Activated CD4-positive, alpha-beta T cell treated with anti-CD3 and anti-CD28 coated beads for 4 hours (primary cell): ENCODE data around the gene KRTAP13-3.

ENCODE experiments used
- DNase-seq, 2 donors: peaks; one replicate each; pipeline ENCODE4 v3.0.0-alpha.2; 2020

Gene KRTAP13-3, protein sequence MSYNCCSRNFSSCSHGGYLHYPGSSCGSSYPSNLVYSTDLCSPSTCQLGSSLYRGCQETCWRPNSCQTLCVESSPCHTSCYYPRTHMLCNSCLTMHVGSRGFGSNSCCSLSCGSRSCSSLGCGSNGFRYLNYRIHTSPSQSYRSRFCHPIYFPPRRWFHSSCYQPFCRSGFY

DNA sequence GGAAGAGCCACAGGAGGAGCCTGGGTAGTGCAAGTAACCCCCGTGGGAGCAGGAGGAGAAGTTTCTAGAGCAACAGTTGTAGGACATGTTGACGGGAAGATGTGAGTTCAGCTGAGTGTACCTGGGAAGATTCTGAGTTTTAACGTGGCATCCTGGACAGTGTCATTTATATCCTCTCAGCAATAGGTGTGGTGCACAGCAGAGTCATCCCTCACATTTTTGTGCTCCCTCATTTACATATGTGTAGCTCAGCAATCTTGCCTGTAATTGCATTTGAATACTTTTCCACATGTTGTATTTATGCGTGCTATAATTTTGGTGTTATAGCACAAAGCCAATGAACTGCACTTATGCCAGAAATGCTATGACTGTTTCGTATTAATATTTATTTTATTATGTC lies at the start of gene KRTAP13-3:
KRTAP13-3 (minus strand) TSS at position 101 of the 400 bp plus-strand sequence; CDS start at position 87, 14 bp downstream.
- no peak for DNase-seq

DNA sequence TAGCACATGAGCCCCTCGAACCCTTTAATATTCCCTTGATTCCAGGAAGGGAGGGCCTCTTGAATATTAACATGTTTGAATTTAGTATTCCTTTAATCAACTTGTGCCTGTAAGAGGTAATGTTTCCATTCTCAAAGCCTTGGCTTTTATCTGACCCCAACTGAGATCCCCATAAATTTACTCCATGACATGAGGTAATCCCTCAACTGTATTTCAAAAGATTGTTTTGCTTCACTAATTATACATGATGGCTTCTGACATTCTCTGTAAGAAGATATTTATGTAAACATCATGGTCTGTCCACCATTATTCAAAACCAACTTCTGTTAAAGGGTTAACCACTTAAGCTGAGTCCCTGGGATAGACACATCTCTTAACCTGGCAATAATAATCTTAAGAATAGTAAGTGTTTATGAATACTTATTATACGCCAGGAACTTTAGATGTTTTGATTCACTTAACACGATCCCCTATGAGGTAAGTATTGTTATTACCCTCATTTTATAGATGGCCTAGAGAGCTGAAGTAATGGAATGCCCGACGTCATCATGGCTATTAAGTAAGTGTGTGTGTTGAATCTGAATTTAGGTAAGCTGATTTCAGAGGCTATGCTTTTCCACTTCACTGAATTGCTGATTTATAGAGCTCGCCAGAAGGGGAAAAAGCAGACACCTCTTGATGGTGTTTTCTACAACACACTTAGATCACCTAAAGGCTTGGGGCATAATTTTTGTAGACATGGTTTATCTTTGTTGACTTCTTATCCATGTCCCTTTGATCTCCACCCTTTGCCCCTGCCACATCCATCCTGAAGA lies 43.4 kb upstream of the KRTAP13-3 start:
- DNase-seq = no peak

DNA sequence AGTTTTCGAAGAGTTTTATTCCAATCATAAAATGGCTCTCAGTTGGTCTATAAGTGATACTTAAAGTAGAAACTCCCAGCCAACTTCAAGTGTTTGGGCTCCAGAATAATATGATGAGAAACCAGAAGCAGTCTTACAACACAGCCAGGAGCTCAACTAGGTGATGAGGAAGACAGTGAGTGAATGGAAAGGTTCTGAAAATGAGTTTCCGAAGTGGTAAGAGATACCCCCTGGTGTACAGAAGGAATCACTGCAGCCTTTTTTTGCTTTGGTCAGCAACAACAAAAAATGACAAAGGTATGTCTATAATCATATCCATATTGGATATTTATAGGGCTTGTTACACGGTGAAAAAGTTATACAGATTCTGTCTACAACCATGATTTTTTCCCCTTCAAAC lies 38.0 kb upstream of the KRTAP13-3 start:
- no peak for DNase-seq

DNA sequence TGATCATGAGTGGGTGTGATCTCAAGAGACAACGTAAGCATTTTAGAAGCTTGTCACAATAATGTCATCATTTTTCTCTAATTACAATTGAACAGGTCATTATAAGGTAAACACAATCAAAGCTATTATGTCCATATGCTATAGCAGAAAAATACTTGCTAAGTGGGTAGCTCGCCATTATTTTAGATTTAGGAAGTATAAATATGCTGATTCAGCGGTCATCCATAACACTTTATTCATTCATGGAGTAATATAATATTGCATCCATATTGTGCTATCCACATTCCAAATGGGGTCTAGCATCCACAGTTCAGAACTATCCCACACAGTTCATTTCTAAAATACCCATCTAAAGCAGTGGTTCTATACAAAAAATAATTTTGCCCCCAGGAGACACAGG lies 22.8 kb upstream of the KRTAP13-3 start:
- DNase-seq = no peak

DNA sequence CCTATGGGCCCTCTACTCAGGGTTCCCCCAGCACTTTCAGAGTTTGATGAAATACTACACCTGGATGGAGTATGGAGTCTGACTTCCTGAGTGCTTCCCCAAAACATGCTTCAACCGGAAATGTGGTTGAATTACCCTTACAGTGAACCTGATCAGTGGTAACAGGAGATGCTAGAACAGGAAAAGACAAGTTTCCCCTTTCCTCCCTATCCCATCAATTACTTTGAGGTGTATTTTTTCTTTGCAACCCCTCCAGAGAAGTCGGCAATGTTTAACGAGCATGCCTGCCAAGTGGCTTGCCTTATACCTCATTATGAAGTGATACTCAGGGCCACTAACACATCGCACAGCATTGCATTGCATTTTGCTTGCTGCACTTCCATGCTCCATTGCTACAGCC lies 21.3 kb upstream of the KRTAP13-3 start:
- no peak for DNase-seq

DNA sequence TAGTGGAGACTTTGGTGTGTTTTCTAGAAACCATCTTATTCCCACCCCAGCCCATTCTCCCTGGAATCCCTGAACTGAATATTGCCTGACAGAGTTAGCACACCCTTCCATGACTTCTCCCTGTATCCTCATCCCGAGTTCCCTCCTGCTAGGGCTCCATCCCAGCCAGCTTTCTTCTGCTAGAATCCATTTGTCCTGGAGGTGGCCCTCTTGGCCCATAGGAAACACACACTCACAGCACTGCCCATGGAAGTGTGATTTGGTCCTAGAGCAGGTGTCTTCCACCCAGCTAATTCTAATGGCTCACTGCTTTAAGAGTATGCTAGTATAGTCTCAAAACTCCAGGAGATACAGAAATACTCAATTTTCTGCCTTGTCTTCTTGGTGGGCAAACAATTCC lies 18.5 kb upstream of the KRTAP13-3 start:
- DNase-seq = no peak

DNA sequence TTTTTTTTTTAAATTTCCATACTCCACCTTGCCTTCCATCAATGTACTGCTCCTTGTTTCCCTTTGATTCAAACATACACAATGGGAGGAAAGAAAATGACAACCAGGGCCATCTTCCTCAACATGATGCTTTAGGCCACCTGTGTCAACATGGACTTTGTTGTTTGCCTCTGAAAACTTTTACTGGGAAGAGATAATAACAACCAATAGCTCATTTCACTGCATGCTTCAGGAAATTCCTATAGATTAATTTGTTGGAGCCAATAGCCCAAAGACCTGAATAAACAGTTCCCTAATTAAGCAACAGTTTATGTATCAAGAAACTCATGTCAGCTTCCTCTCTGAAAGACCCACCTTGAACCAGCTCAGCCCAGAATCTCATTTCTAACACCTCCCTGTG lies 17.5 kb upstream of the KRTAP13-3 start:
- DNase-seq = no peak

DNA sequence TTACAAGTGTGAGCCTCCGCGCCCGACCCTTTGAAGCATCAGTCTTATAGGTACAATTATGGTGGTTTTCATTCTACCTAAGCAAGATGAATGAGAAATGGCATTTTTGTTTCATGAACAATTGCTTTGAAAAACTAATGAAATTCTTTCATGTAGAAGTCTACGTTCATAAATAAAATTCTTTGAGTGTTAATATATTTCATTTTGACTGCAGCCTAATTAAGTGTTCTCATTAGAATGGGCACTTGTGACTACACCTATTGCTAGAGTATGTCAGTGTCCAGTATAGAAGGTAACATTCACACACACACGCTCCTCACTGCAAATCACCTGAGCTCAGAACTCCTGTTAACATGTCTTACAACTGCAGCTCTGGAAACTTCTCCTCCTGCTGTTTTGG lies 14.2 kb upstream of the KRTAP13-3 start, which contains the start of gene KRTAP15-1:
KRTAP15-1 (plus strand) TSS at position 301 of the 400 bp plus-strand sequence; CDS start at position 354, 53 bp downstream.
- DNase-seq = no peak

DNA sequence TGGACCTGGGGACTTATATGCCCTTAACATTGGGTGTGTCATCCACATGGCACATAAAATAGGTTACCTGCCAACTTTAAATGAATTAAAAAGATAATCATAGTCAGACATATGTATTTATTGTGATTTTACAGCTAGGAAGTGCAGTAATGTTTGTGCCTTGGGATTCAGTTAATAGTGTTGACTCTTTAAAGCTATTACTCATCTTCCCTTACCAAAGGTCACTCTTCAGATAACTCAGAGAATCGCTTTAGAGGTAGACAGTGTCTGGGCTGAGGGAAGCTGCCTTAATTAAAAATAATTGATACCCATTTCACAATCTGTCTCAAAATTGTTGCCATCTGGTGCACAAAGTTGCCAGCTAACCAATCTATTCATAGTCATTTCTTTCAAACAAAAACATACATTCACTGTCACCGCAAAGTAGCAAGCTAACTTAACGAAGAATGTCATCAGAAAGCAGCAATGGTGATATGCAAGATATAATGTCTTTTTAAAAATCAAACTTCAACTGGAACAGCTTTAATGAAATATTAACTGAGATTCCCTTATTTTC lies 11.4 kb upstream of the KRTAP13-3 start:
- DNase-seq = no peak

DNA sequence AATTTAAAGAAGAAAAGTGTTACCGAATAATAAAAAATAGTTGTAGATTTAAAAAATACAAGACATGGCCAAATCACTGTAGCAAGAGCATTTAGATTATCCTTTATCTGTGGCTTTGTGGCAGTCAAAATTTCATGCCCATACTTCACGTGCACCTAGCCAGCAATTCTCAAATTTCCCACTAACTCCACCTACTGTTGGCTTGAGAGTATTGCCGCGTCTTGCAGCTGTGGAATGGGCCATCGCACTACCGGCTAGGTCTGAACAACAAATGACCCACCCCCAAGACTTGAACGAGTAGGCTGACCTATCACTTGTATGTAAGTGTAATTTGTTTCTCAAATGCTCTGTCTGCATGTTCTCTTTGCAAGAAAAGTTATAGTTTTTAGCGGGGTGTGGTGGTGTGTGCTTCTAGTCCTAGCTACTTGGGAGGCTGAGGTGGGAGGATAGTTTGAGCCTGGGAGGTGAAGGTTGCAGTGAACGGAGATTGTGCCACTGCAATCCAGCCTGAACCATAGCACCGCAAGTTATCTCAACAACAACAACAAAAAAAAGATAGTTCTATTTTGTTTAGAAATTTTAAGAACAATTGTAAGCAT lies 8.4 kb upstream of the KRTAP13-3 start:
- no peak for DNase-seq

DNA sequence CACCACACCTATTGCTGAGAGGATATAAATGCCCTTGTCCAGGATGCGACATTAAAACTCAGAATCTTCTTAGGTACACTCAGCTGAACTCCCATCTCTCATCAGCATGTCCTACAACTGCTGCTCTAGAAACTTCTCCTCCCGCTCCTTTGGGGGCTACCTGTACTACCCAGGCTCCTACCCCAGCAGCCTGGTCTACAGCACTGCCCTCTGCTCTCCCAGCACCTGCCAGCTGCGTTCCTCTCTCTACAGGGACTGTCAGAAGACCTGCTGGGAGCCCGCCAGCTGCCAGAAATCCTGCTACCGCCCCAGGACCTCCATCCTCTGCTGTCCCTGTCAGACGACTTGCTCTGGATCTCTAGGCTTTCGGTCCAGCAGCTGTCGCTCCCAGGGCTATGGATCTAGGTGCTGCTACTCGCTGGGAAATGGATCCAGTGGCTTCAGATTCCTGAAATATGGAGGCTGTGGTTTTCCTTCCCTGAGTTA lies 4.5 kb upstream of the KRTAP13-3 start, which contains the start of gene KRTAP13-4:
KRTAP13-4 (plus strand) TSS at position 51 of the 486 bp plus-strand sequence; CDS start at position 107, 56 bp downstream.
- no peak for DNase-seq

DNA sequence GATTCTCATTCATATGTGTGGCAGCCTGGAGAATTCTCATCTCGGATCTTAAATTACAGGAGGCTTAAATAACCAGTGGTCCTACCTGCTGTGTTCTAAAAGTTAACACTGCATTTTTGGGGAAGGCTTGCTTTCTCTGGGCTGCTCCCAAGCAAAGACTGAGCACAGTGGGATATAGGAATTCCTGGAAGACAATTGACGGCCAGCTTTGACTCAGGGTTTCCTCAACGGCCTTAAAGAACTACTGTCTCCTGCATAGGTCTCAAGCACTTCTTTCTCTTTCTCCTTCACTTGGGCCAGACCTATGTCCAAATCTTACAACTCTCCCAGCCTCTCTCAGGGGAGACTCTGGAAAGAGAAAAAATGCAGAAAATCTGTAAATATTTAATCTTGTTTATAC lies 1.0 kb upstream of the KRTAP13-3 start:
- no peak for DNase-seq

DNA sequence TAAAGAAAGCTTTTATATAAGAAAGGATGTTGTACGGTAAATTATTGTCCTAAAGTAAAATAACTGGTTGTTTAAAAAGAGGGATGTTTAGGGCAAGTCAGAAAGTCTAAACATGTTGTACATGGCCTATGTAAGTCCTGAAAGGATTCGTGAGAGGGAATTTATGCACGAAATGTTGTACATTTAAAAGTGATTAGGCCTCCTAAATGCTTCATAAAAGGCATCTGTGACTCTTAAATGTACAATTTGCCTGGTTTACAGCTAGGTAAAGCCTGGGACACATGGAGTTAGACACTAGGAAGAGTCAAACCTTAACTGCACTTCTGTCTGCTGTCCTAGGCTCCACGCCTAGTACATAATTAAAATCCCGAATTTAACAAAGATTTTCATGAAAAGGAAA lies 9.7 kb downstream of the KRTAP13-3 start:
- no peak for DNase-seq

DNA sequence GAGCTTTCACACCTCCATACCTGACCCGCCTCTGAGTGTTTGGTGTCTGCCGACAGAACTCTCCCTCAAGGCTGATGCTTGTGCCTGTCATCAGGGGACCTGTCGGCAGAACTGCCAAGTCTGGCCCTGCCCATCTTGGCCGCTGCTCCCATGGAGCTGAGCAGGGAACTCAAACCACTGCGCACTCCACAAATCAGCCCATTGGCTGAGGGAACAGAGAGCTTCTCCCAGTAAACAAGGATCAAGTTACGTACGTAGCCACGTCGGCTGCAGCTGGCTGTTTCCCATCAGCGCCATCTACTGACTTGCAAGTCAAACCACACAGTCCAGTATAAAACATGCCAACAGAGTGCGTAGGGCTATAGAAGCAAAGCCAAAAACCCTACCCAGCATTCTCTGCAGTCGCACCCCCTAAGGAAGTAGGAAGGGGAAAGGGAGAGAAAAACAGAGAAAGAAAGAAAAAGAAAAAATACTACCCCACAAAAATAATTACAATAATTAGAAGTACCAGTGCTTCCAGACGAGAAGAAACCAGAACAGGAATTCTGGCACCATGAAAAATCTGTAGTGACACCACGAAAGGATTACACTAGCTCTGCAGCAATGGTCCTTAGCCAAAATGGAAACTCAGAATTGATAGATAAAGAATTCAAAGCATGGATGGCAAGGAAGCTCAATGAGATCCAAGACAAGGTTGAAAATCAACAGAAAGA lies 16.8 kb downstream of the KRTAP13-3 start:
- DNase-seq = no peak

DNA sequence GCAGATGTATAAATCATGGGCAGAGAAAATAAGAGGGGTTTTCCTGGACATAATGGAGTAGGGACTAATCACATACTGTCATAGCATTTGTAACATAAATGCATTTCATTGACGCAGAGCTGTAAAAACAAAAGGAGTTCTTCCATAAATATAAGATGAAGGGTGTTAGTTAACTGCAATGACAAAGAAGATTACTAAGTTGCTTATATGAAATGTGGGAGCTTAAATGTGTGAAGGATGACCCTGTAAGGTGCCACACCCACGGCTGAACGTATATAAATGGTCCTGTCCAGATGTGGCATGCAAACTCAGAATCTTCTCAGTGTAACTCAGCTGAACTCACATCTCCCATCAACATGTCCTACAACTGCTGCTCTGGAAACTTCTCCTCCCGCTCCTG lies 30.0 kb downstream of the KRTAP13-3 start, which contains the start of gene KRTAP13-1:
KRTAP13-1 (plus strand) TSS at position 301 of the 400 bp plus-strand sequence; CDS start at position 357, 56 bp downstream.
- no peak for DNase-seq

DNA sequence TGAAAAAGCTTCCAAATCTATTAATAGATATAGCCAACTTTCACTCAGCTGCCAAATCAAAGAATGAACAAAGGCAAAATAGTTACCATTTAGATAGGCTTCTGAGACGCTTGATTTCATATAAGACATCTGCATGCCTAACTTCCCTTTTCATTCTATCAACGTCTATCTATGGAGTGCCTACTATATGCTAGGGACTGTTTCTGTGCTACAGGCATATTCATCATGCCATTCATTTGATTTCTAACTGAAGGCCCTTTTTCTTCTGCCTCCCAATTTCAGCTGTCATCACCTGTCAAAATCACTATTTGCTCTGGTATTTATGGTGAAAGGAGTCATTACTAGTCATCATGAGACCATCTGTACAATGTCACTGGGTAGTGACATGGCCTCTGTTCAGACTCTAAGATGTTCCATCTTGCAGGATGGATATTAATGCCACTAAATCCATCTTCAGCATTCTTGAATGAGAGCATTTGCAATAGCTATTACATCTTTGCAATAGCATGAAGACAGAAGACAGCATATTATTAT lies 34.2 kb downstream of the KRTAP13-3 start:
- DNase-seq = no peak

DNA sequence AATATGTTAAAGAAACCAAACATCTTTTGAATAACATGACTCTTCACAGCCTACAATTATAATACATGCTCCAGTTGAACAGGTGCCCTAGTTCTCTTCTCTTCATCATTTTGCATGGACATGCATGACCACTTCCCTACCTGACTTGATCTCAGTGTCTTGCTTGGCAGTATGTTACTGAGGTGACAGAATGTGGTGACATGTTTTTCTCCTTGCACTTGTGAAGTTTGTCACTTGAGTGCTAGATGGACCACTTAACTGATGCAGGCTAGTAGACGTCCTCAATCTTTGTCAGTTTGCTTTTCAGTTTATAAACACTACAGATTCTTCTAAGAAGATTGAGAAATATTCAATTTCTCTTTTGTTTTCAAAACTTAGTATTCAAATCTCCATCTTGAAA lies 43.5 kb downstream of the KRTAP13-3 start:
- DNase-seq = no peak
